HEK293 (cell line): ENCODE measurements around the gene NCOR1.

ENCODE experiments used
- CTCF ChIP-seq: fragments of 450-650 bp; formaldehyde crosslinking; IDR thresholded peaks from 2 replicates; pipeline ENCODE4 v1.5.1; 2016; ENCODE audit warnings: missing biosample characterization, missing genetic modification characterization
- GLIS2 ChIP-seq: fragments of 450-650 bp; formaldehyde crosslinking; IDR thresholded peaks from 2 replicates; pipeline ENCODE4 v1.5.1; 2016; ENCODE audit warnings: missing biosample characterization, missing genetic modification characterization
- KLF7 ChIP-seq: fragments of 450-650 bp; formaldehyde crosslinking; IDR thresholded peaks from 2 replicates; pipeline ENCODE4 v1.5.1; 2016; ENCODE audit warnings: missing biosample characterization, missing genetic modification characterization, borderline replicate concordance
- MEIS1 ChIP-seq: sonication (generic); formaldehyde crosslinking; IDR thresholded peaks from 2 replicates; pipeline ENCODE4 v1.8.1; 2022; ENCODE audit warnings: missing genetic modification reagents, mild to moderate bottlenecking, borderline replicate concordance
- PRDM10 ChIP-seq: fragments of 450-650 bp; formaldehyde crosslinking; IDR thresholded peaks from 2 replicates; pipeline ENCODE4 v1.5.1; 2016; ENCODE audit warnings: missing biosample characterization, missing genetic modification characterization
- PRDM4 ChIP-seq: fragments of 450-650 bp; formaldehyde crosslinking; IDR thresholded peaks from 2 replicates; pipeline ENCODE4 v1.5.1; 2017; ENCODE audit warnings: missing biosample characterization, missing genetic modification characterization
- REPIN1 ChIP-seq: fragments of 450-650 bp; formaldehyde crosslinking; IDR thresholded peaks from 2 replicates; pipeline ENCODE4 v1.5.1; 2017; ENCODE audit warnings: missing biosample characterization, missing genetic modification characterization, low read depth
- ZBTB10 ChIP-seq: fragments of 450-650 bp; formaldehyde crosslinking; IDR thresholded peaks from 2 replicates; pipeline ENCODE4 v1.5.1; 2016; ENCODE audit warnings: missing biosample characterization, missing genetic modification characterization
- ZBTB20 ChIP-seq: fragments of 450-650 bp; formaldehyde crosslinking; IDR thresholded peaks from 2 replicates; pipeline ENCODE4 v1.5.1; 2016; ENCODE audit warnings: missing biosample characterization, missing genetic modification characterization
- ZNF10 ChIP-seq: fragments of 450-650 bp; formaldehyde crosslinking; IDR thresholded peaks from 2 replicates; pipeline ENCODE4 v1.5.1; 2017; ENCODE audit warnings: missing biosample characterization, missing genetic modification characterization
- ZNF112 ChIP-seq: fragments of 450-650 bp; formaldehyde crosslinking; IDR thresholded peaks from 2 replicates; pipeline ENCODE4 v1.5.0; 2017; ENCODE audit warnings: missing biosample characterization, missing genetic modification characterization
- ZNF157 ChIP-seq: fragments of 450-650 bp; formaldehyde crosslinking; IDR thresholded peaks from 2 replicates; pipeline ENCODE4 v1.5.1; 2016; ENCODE audit warnings: missing biosample characterization, missing genetic modification characterization
- ZNF18 ChIP-seq: fragments of 450-650 bp; formaldehyde crosslinking; IDR thresholded peaks from 2 replicates; pipeline ENCODE4 v1.5.1; 2016; ENCODE audit warnings: missing biosample characterization, missing genetic modification characterization
- ZNF19 ChIP-seq: fragments of 450-650 bp; formaldehyde crosslinking; IDR thresholded peaks from 2 replicates; pipeline ENCODE4; 2016; ENCODE audit warnings: missing biosample characterization, missing genetic modification characterization, low read depth
- ZNF23 ChIP-seq: fragments of 450-650 bp; formaldehyde crosslinking; IDR thresholded peaks from 2 replicates; pipeline ENCODE4 v1.5.1; 2016; ENCODE audit warnings: missing biosample characterization, missing genetic modification characterization, borderline replicate concordance
- ZNF266 ChIP-seq: fragments of 450-650 bp; formaldehyde crosslinking; IDR thresholded peaks from 2 replicates; pipeline ENCODE4 v1.5.1; 2016; ENCODE audit warnings: missing biosample characterization, missing genetic modification characterization, low read depth
- ZNF324 ChIP-seq: fragments of 450-650 bp; formaldehyde crosslinking; IDR thresholded peaks from 2 replicates; pipeline ENCODE4 v1.5.1; 2016; ENCODE audit warnings: missing biosample characterization, missing genetic modification characterization
- ZNF341 ChIP-seq: fragments of 450-650 bp; formaldehyde crosslinking; IDR thresholded peaks from 2 replicates; pipeline ENCODE4; 2016; ENCODE audit warnings: low read depth, missing biosample characterization, missing genetic modification characterization
- ZNF423 ChIP-seq: fragments of 450-650 bp; formaldehyde crosslinking; IDR thresholded peaks from 2 replicates; pipeline ENCODE4 v1.5.1; 2016; ENCODE audit warnings: missing biosample characterization, missing genetic modification characterization
- ZNF514 ChIP-seq: fragments of 450-650 bp; formaldehyde crosslinking; IDR thresholded peaks from 2 replicates; pipeline ENCODE4 v1.5.1; 2016; ENCODE audit warnings: missing biosample characterization, missing genetic modification characterization
- ZNF561 ChIP-seq: fragments of 450-650 bp; IDR thresholded peaks from 2 replicates; pipeline ENCODE4 v1.5.1; 2018; ENCODE audit warnings: missing biosample characterization, missing genetic modification characterization, borderline replicate concordance
- ZNF664 ChIP-seq: fragments of 450-650 bp; formaldehyde crosslinking; IDR thresholded peaks from 2 replicates; pipeline ENCODE4 v1.5.1; 2016; ENCODE audit warnings: missing biosample characterization, missing genetic modification characterization
- ZNF791 ChIP-seq: fragments of 450-650 bp; formaldehyde crosslinking; IDR thresholded peaks from 2 replicates; pipeline ENCODE4 v1.5.1; 2016; ENCODE audit warnings: missing biosample characterization, missing genetic modification characterization
- ZSCAN30 ChIP-seq: fragments of 450-650 bp; IDR thresholded peaks from 2 replicates; pipeline ENCODE4 v1.5.1; 2018; ENCODE audit warnings: missing biosample characterization, mild to moderate bottlenecking, missing genetic modification characterization, moderate library complexity

The NCOR1 gene

GRCh38 chr17:15999141-15999973 is 216.0 kb downstream of the NCOR1 start, which contains the start of the genes TTC19 and ZSWIM7 (continued):
- TF ChIP-seq ZNF18 (tag by site-specific recombination) (no peak), ZNF561 (tag by site-specific recombination) (0 out of 2 replicates have a peak, but pooled peaks have one; percentile 13), ZNF423 (tag by site-specific recombination) (no peak), CTCF (peak; percentile 85), ZSCAN30 (tag by site-specific recombination) (peak; percentile 11; the same call in 1 of the 2 replicates), ZNF10 (peak; percentile 41; the same call in 1 of the 2 replicates), MEIS1 (no peak), ZNF157 (tag by site-specific recombination) (no peak), ZBTB10 (peak; percentile 54), ZNF324 (tag by site-specific recombination) (peak; percentile 95), REPIN1 (no peak), ZNF266 (no peak), ZNF19 (no peak), ZNF514 (no peak), ZNF664 (tag by site-specific recombination) (0 out of 2 replicates have a peak, but pooled peaks have one; percentile 1), GLIS2 (tag by site-specific recombination) (peak; percentile 100), ZNF341 (tag by site-specific recombination) (no peak), ZBTB20 (peak; percentile 83), KLF7 (tag by site-specific recombination) (peak; percentile 94), ZNF23 (no peak), PRDM4 (tag by site-specific recombination) (peak; percentile 47; the same call in 1 of the 2 replicates), ZNF112 (no peak), ZNF791 (tag by site-specific recombination) (no peak), PRDM10 (tag by site-specific recombination) (peak; percentile 83)
